ENCODE results near the gene PLGLB2. TPM values are rescaled to one million over a fixed set of nuclear protein-coding genes. Genes with fewer than 3 reads are reported as not detected.

Gene PLGLB2
- 0.14 to 0.41 TPM (median 0.29 TPM) in 4 of 5 replicates, not detected in the other for total RNA-seq (2022; extraction: Qiagen RNA extraction; ENCODE audit: low read depth)

DNA sequence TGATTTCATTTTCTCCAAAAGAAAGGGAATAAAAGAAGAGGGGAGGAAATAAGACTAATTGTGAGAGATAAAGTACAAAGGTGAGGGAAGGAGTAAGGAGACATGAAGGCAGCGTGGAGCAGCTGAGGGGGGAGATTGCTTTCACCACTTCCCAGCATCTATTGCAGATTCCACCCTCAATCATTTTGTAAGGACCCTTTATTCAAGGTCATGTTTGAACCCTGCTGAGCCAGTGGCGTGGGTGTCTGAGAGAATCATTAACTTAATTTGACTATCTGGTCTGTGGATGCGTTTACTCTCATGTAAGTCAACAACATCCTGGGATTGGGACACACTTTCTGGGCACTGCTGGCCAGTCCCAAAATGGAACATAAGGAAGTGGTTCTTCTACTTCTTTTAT lies at the start of gene PLGLB2:
TSS of gene PLGLB2 (plus strand) at position 297 of the 400 bp plus-strand sequence. CDS start at position 364, 67 bp downstream.

Other genes starting within 250 kb of the PLGLB2 start
- gene RGPD2, start 77.7 kb downstream of the PLGLB2 start, total RNA-seq (2022; extraction: Qiagen RNA extraction; ENCODE audit: low read depth), result 0.21 to 0.70 TPM (median 0.59 TPM) in 4 of 5 replicates, not detected in the other